HUES64 (cell line): ENCODE data around the gene CDK2.
"Not testable (repeated sequence)": the region's sequence is repeated elsewhere in the genome, so short reads cannot be mapped to it uniquely, and the experiment has no call there.

ENCODE experiments used
- H3K27ac ChIP-seq: 2 replicates; pipeline ENCODE4 v1.7.0; 2013; ENCODE audit warnings: low read depth, low read length, inconsistent platforms
- H3K27me3 ChIP-seq: 2 replicates; pipeline ENCODE4 v1.6.1; 2013; ENCODE audit warnings: mild to moderate bottlenecking, low read length; ENCODE audit not compliant: insufficient read depth
- H3K36me3 ChIP-seq: 2 replicates; pipeline ENCODE4 v1.6.1; 2013; ENCODE audit warnings: mild to moderate bottlenecking, low read length; ENCODE audit not compliant: insufficient read depth
- H3K4me1 ChIP-seq: 2 replicates; pipeline ENCODE4 v1.6.1; 2013; ENCODE audit warnings: mild to moderate bottlenecking, low read length, moderate library complexity; ENCODE audit not compliant: insufficient read depth
- H3K4me3 ChIP-seq: 2 replicates; pipeline ENCODE4 v1.5.1; 2013; ENCODE audit warnings: mild to moderate bottlenecking, low read length, moderate library complexity
- H3K9ac ChIP-seq: 2 replicates; pipeline ENCODE4 v1.6.1; 2013; ENCODE audit warnings: mild to moderate bottlenecking, low read depth, low read length
- H3K9me3 ChIP-seq: 2 replicates; pipeline ENCODE4 v1.6.1; 2013; ENCODE audit warnings: low read depth, low read length; ENCODE audit not compliant: insufficient read depth
- WGBS: fragments of 150-250, 120-280 bp; methylation state at CpG from one replicate; pipeline ENCODE4 v1.1.7; 2013; ENCODE audit warnings: missing lambda C conversion rate; 5-methylcytosine and 5-hydroxymethylcytosine counted together

Gene CDK2

DNA sequence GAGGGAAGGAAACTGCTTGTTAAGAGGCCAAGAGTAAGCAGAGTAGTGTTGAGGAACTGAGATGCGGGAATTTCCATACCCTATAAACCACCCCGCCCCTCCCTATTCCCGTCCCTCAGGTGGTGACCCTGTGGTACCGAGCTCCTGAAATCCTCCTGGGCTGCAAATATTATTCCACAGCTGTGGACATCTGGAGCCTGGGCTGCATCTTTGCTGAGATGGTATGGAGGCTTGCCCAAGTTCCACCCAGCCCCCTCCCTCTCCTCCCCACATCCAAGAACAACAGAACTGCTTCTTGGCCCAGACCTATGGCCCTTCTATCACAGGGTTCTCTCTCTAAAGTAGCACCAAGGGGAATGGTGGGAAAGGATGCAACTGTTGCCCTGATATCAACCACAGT lies 2.7 kb downstream of the CDK2 start:
- H3K27me3 ChIP-seq: no peaks in the 10 kb centered on the region
- H3K9me3 ChIP-seq: no peaks in the 10 kb centered on the region
- no peak overlapping the region for H3K9ac ChIP-seq
- H3K4me1 ChIP-seq: peaks cover 12% of the 10 kb centered on the region; the same call in 1 of the 2 replicates
- peaks cover 41% of the 10 kb centered on the region for H3K36me3 ChIP-seq
- WGBS: 84% methylated on average over 4 of the region's 4 CpGs
- no peak overlapping the region for H3K27ac ChIP-seq
- H3K4me3 ChIP-seq: no peak overlapping the region

DNA sequence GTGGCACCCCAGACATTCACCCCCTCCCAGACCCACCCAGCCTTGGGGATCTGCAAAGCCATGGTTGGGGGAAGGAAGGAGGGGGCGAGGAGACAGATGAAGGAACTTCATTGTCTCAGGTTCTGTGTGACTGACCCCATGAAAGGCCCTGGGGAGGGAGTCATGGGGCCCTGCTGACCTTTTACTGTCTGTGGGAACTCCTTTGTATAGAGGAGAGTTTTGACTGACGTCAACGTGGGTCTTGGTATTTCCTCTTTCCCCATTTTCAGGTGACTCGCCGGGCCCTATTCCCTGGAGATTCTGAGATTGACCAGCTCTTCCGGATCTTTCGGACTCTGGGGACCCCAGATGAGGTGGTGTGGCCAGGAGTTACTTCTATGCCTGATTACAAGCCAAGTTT lies 4.1 kb downstream of the CDK2 start:
- Histone ChIP-seq H3K4me3 (no peak overlapping the region), H3K4me1 (peaks cover 8% of the 10 kb centered on the region; the same call in 1 of the 2 replicates), H3K27me3 (no peaks in the 10 kb centered on the region), H3K36me3 (peaks cover 41% of the 10 kb centered on the region), H3K9me3 (no peaks in the 10 kb centered on the region), H3K9ac (no peak overlapping the region), H3K27ac (no peak overlapping the region)
- 89% methylated on average over 7 of the region's 7 CpGs for WGBS

DNA sequence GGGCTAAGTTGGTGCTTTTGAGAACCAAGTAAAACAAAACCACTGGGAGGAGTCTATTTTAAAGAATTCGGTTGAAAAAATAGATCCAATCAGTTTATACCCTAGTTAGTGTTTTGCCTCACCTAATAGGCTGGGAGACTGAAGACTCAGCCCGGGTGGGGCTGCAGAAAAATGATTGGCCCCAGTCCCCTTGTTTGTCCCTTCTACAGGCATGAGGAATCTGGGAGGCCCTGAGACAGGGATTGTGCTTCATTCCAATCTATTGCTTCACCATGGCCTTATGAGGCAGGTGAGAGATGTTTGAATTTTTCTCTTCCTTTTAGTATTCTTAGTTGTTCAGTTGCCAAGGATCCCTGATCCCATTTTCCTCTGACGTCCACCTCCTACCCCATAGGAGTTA lies 5.4 kb downstream of the CDK2 start:
- 69% methylated on average over 2 of the region's 3 CpGs for WGBS
- Histone ChIP-seq H3K4me3 (no peak overlapping the region), H3K36me3 (peaks cover 48% of the 10 kb centered on the region), H3K27ac (no peak overlapping the region; the same call in 1 of the 2 replicates), H3K9ac (no peak overlapping the region), H3K27me3 (no peaks in the 10 kb centered on the region), H3K9me3 (no peaks in the 10 kb centered on the region), H3K4me1 (peaks cover 6% of the 10 kb centered on the region; the same call in 1 of the 2 replicates)

DNA sequence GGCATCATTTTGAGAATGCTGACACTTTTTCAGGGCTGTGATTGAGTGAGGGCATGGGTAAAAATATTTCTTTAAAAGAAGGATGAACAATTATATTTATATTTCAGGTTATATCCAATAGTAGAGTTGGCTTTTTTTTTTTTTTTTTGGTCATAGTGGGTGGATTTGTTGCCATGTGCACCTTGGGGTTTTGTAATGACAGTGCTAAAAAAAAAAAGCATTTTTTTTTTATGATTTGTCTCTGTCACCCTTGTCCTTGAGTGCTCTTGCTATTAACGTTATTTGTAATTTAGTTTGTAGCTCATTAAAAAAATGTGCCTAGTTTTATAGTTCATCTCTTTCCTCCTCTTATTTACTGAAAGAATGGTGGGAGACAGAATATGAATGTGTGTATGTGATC lies 5.8 kb downstream of the CDK2 start:
- Histone ChIP-seq H3K9me3 (no peaks in the 10 kb centered on the region), H3K4me1 (peaks cover 6% of the 10 kb centered on the region; the same call in 1 of the 2 replicates), H3K27ac (peak overlapping the region; percentile 82; the same call in 1 of the 2 replicates), H3K9ac (no peak overlapping the region), H3K4me3 (peak overlapping the region; percentile 56), H3K27me3 (no peaks in the 10 kb centered on the region), H3K36me3 (peaks cover 48% of the 10 kb centered on the region)
- WGBS: no CpG with 5 or more reads among the region's 1 CpG

DNA sequence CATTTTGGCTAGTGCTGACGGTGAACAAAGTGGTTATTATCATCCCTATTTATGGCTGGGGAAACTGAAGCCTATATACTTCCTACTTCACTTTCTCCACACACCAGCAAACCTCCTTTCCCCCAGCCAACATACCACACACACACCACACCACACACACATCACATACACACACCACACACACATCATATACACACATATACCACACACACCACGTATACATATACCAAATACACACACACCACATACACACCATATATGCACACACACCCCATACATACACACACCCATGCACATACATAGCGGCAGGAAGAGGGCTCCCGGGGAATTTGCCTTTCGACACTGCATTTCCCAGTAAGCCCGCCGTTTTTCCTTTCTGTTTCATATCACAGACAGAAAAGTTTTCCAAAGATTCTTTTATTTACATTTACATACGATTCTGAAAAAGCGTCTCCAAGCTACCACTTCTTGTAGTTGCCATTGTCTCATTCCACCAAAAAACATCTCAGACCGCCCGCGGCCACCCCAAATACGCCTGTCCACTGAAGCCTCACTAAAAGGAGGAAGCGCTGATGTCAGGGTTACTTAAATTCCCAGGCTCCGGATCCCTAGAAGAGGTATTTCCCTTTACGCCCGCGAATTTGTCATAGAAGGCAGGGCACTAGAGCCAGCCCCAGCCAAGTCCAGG lies 6.4 kb downstream of the CDK2 start:
- peak overlapping the region; percentile 56 for H3K4me3 ChIP-seq
- WGBS: 21% methylated on average over 18 of the region's 18 CpGs
- H3K9me3 ChIP-seq: no peaks in the 10 kb centered on the region
- H3K4me1 ChIP-seq: peaks cover 6% of the 10 kb centered on the region; the same call in 1 of the 2 replicates
- no peaks in the 10 kb centered on the region for H3K27me3 ChIP-seq
- peaks cover 45% of the 10 kb centered on the region for H3K36me3 ChIP-seq
- H3K9ac ChIP-seq: peak overlapping the region; percentile 12; the same call in 1 of the 2 replicates
- H3K27ac ChIP-seq: peak overlapping the region; percentile 82

DNA sequence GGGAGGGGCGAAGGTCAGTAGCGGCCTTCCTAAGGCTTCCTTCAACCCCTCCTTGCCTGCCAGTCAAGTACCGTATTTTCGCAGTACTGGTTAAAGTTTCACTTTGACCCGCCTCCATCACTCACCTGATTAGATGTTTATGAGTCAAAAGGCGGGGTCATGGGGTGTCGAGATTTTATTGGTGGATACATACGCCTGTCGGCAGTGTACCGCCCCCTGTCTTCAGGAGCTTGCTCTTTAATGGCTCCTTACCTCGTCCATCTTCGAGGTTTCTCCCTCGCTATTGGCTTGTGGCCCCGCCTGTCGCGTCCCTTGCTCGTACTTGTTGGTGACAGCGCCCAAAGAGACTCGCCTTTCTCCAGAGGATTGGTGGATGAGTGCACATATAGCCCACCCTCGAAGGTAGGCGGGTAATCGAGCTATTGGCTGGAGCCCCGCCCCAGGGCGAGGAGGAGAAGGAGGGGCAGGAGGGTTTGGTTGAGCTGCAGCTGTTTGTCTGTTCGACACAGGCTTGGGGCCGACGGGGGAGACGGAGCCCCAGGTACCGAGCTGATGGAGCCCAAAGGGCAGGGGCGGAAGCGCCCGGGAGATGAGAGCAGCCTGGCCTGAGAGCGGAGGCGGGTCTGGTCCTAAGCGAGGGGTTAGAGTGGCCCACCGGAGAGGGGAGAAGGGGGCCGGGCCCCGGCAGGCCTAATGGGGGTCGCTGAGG lies 7.1 kb downstream of the CDK2 start, which contains the start of gene RAB5B:
Gene RAB5B (plus strand): TSS at position 480 of the 709 bp plus-strand sequence. CDS start 12,883 bp downstream, outside the sequence.
- Histone ChIP-seq H3K4me3 (peak within 1 kb of the TSS; percentile 80), H3K36me3 (peaks cover 38% of the 10 kb centered on the region), H3K9me3 (no peaks in the 10 kb centered on the region), H3K9ac (peak within 1 kb of the TSS; percentile 76), H3K4me1 (peaks cover 6% of the 10 kb centered on the region; the same call in 1 of the 2 replicates), H3K27me3 (no peaks in the 10 kb centered on the region), H3K27ac (peak within 1 kb of the TSS; percentile 82)
- under 1% methylated on average over 39 of the region's 39 CpGs for WGBS

DNA sequence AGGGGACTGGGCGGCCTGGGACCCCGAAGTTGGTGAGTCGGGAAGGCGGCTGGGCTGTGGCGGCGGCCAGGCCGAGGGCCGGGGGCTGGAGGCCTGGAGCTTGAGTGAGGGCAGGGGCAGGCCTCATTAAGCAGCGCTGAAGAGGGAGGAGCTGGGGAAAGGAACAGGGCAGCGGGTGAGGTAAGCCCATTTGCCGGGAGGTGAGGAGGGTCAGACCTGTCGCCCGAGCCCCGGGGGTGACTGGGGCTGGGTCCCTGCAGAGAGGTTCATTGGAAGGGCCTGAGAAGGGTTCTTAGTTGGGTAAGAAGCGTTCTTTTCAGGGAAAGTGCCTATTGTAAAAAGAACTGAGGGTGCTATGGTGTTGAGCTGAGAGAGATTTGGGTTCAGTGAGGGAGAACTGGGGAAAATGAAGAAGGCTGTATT lies 7.7 kb downstream of the CDK2 start:
- Histone ChIP-seq H3K9ac (peak overlapping the region; percentile 76), H3K27me3 (no peaks in the 10 kb centered on the region), H3K4me1 (peaks cover 6% of the 10 kb centered on the region; the same call in 1 of the 2 replicates), H3K36me3 (peaks cover 37% of the 10 kb centered on the region), H3K4me3 (peak overlapping the region; percentile 80), H3K9me3 (no peaks in the 10 kb centered on the region), H3K27ac (peak overlapping the region; percentile 69)
- under 1% methylated on average over 15 of the region's 15 CpGs for WGBS

DNA sequence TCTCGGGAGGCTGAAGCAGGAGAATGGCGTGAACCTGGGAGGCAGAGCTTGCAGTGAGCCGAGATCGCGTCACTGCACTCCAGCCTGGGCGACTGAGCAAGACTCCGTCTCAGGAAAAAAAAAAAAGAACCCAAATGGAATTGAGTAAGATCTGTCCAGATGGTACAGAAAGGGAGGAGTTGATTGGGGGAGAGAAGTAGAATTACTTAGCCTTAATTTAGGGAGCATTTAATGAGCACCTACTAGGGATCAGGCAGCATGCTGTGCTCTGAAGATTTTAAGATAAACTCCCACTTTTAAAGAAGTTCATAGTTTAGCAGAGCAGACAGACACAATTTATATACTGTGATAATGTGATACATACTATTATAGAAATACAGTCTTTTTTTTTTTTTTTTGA lies 11.8 kb downstream of the CDK2 start:
- no peak overlapping the region for H3K9ac ChIP-seq
- H3K36me3 ChIP-seq: peaks cover 37% of the 10 kb centered on the region
- no peaks in the 10 kb centered on the region; the same call in 1 of the 2 replicates for H3K4me1 ChIP-seq
- 95% methylated on average over 7 of the region's 7 CpGs for WGBS
- H3K27me3 ChIP-seq: no peaks in the 10 kb centered on the region
- H3K9me3 ChIP-seq: no peaks in the 10 kb centered on the region
- no peak overlapping the region for H3K4me3 ChIP-seq
- no peak overlapping the region for H3K27ac ChIP-seq

DNA sequence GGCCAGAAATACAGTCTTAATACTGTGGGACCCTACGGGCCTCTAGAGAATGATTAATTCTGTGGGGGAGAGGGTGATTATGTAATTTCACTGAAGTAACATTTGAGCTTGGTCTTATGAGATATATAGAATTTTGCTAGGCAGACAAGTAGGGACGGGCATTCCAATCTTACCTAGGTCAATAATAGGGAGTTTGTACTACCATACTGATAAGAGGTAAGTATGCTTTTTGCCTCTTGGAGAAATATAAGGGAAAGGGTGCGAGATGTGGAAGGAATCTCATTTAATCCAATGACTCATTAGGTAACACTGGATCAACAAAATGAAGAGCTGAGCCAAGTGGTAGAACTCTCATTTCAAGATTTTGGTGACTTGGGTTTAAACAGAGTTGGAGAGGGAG lies 12.4 kb downstream of the CDK2 start:
- H3K27me3 ChIP-seq: no peaks in the 10 kb centered on the region
- no peak overlapping the region for H3K27ac ChIP-seq
- H3K4me3 ChIP-seq: no peak overlapping the region
- H3K4me1 ChIP-seq: no peaks in the 10 kb centered on the region; the same call in 1 of the 2 replicates
- 94% methylated on average over 3 of the region's 3 CpGs for WGBS
- H3K9me3 ChIP-seq: no peaks in the 10 kb centered on the region
- no peak overlapping the region for H3K9ac ChIP-seq
- H3K36me3 ChIP-seq: peaks cover 41% of the 10 kb centered on the region

DNA sequence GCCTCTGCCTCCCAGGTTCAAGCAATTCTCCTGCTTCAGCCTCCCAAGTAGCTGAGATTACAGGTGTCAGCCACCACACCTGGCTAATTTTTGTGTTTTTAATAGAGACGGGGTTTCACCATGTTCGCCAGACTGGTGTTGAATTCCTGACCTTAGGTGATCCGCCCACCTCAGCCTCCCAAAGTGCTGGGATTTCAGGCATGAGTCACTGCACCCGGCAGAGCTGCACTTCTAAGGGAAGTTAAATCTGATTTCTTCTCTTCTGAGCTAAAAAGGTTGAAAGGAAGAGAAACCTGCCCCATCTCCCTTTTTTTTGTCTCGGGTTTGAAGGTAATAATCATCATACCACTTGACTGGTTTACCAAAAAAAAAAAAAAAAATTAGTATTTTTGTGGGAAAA lies 15.3 kb downstream of the CDK2 start:
- not testable (repeated sequence) for H3K27me3 ChIP-seq, H3K9ac ChIP-seq, H3K4me3 ChIP-seq, H3K4me1 ChIP-seq, H3K9me3 ChIP-seq, H3K27ac ChIP-seq
- WGBS: 73% methylated on average over 4 of the region's 5 CpGs
- H3K36me3 ChIP-seq: peaks cover 56% of the 10 kb centered on the region

DNA sequence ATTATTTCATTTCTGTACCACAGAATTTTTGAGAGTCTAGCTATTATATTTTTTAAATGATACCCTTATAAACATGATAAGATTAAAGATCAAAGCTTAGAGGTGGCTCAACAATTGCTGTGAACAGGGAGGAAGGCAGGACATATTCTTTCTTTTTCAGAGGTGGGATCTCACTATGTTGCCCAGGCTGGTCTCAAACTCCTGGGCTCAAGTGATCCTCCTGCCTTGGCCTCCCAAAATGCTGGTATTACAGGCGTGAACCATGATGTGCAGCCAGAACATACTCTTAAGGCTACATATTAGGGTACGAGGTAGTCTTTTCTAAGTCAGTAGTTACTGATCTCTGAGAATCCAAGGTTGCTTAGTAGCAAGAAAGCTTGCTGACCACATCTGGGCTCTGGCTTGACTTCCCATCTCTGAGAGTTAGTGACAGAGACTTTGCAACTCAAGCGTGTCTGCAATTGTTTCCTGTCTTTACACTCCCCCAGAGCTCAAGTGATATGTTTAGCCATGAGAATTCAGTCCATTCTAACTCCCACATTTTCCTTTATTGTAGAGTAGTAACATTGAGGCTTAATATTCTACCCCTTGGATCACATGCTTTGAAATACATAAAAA lies 15.8 kb downstream of the CDK2 start:
- no peak overlapping the region for H3K4me3 ChIP-seq
- H3K27me3 ChIP-seq: no peaks in the 10 kb centered on the region
- WGBS: 98% methylated on average over 3 of the region's 3 CpGs
- H3K9me3 ChIP-seq: no peaks in the 10 kb centered on the region
- H3K36me3 ChIP-seq: peaks cover 62% of the 10 kb centered on the region
- H3K4me1 ChIP-seq: no peaks in the 10 kb centered on the region
- no peak overlapping the region for H3K9ac ChIP-seq
- H3K27ac ChIP-seq: no peak overlapping the region
